ENCODE measurements around the gene EIF4G3.

- TF ChIP-seq, protein P1, sequence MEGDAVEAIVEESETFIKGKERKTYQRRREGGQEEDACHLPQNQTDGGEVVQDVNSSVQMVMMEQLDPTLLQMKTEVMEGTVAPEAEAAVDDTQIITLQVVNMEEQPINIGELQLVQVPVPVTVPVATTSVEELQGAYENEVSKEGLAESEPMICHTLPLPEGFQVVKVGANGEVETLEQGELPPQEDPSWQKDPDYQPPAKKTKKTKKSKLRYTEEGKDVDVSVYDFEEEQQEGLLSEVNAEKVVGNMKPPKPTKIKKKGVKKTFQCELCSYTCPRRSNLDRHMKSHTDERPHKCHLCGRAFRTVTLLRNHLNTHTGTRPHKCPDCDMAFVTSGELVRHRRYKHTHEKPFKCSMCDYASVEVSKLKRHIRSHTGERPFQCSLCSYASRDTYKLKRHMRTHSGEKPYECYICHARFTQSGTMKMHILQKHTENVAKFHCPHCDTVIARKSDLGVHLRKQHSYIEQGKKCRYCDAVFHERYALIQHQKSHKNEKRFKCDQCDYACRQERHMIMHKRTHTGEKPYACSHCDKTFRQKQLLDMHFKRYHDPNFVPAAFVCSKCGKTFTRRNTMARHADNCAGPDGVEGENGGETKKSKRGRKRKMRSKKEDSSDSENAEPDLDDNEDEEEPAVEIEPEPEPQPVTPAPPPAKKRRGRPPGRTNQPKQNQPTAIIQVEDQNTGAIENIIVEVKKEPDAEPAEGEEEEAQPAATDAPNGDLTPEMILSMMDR (IDR thresholded peaks at IDR 0.05 in 4 of 5, conservative IDR thresholded peaks at IDR 0.05 in 1 of 5) = no peak
- no peak for TF ChIP-seq POLR2A (IDR thresholded peaks at IDR 0.05)
Measured at GRCh38 chr1:20900056-20900455, 276.6 kb downstream of the EIF4G3 start.

Data from gastrocnemius medialis (tissue), 4 donors.